GM12891 (cell line): ENCODE measurements around the gene UPP2.

Experiments used
- POLR2A ChIP-seq: IDR thresholded peaks from 2 replicates; pipeline ENCODE4 v1.6.1; 2011; ENCODE audit warnings: low read depth, low read length, control low read depth
- POLR2AphosphoS5 ChIP-seq: IDR thresholded peaks from 2 replicates; pipeline ENCODE4 v1.6.1; 2011; ENCODE audit warnings: low read depth, low read length, control low read depth
- POU2F2 ChIP-seq: IDR thresholded peaks from 2 replicates; pipeline ENCODE4 v1.6.1; 2011; ENCODE audit warnings: low read depth, mild to moderate bottlenecking, control low read depth, low read length, moderate library complexity
- SPI1 ChIP-seq: IDR thresholded peaks from 2 replicates; pipeline ENCODE4 v1.6.1; 2011; ENCODE audit warnings: low read depth, low read length, control low read depth
- TAF1 ChIP-seq: IDR thresholded peaks from 2 replicates; pipeline ENCODE4 v1.6.1; 2011; ENCODE audit warnings: low read depth, low read length, control low read depth

- TF ChIP-seq POLR2A = no peak
- TF ChIP-seq SPI1 = no peak
- TF ChIP-seq POLR2AphosphoS5 = no peak
- no peak for TF ChIP-seq TAF1
- TF ChIP-seq POU2F2 = no peak
These were observed 15.3 kb downstream of the UPP2 start for GRCh38 chr2:158116936-158117335.
